NCI-H1105 treated with DMSO at 0.1 percent for 48 hours (cell line): Measurements from ENCODE around the gene DES.

Source experiments
- DNase-seq: peaks from one replicate; lab custom pipeline; 2025; lab: John Stamatoyannopoulos, UW

The DES gene

DNA sequence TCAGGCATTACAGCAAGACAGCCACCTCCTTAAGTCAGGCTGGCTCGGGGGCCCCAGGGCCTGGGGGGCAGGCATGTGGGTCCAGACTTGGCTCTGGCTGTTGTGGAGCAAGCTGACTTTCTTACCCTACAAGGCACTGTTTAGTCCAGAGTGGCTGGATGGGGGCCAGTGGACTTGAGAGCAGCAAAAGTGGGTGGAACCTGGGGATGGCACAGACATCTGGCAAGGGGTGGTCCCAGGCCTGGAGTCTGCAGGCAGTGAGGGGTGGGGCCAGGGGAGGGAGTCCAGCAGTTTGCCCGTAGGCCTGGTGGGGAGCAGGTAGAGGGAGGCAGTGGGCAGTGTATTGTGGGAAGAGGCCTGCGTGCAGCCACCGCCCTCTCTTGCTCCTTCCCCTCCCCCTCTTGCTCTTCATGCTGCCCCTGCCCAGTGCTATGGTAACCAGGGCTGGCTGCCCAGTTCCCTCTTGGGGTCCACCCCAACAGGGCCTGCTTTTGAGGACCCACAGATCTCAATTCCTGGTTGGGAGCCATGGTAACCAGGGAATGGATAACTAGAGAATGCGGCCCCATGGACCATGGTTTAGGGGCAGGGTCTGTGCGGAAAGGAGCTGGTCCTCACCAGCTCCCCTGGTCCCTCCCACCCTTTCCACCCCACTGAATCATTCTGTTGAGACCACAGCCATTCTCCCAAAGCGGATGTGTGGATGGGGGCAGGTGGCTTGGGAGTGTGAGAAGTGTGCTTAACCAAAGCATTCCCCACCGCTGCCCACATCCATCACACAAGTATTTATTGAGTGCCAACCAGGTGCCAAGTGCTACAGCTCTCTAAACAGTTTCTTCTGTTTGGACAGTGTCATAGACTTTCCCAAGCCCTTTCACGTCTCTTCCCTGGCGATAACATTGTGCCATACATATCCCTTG, 35.8 kb downstream of the DES start:
- no peak for DNase-seq

DNA sequence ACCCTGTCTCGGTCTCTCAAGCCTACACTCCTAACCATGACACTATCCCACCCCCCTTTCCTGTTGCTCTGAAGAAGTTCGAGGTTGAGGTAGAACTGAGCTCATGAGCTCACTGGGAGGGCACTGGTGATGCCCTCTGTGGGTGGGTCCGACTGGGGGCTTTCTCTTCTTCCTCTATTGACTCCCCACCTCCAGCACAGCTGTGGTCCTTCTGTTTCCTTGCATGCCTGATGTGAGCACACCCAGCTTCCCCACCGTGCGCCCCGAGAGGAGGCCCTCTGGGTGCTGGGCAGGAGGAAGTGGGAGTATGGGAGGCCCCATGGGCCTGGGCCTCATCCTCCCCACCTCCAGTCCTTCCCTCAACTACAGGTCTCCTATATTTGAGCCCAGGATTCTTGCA, 37.4 kb downstream of the DES start:
- no peak for DNase-seq

DNA sequence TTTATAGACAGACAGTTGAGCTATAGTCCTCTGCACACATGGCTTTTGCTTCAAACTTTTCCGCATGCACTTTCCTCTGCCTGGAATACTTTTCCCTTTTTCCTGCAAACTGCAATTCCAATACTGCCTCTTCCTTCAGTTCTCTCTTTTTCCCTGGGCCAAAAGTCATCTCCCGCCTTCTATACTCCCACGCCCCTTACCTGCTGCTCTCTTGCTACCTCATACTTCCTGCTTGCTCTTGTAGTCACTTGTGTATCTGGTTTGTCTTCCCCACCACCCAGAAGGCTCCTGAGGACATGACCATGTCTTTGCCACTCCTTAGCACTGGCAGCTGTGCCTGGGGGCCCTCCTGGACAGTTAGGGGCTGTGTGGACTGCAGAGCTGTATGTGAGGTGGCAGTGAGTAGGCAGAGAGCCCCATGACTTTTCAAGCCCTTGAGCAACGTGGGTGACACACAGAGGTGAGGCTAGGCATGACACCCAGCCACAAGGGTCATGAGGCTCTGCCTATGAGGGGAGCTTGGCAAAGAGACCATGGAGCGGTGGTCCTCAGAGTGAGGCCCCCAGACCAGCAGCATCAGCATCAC, 39.7 kb downstream of the DES start:
- no peak for DNase-seq

DNA sequence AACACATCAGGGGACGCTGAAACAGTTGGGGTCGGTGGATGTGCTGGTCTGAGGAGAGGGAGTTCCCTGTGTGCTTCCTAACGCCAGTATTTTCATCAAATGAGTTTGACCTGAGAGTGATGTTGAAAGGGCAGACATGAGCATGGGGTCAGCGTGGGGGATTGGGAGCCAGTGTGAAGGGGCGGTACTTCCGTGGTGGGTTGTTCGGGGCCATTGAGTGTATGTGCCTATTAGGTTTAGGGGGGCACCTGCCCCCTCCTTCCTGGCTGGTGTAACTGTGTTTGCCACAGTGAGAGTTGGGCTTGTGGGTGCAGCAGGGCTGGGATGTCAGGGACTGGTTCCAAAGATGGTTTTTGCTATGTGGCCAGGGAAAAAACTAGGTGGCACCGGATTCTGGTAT, 40.8 kb downstream of the DES start:
- DNase-seq = no peak

DNA sequence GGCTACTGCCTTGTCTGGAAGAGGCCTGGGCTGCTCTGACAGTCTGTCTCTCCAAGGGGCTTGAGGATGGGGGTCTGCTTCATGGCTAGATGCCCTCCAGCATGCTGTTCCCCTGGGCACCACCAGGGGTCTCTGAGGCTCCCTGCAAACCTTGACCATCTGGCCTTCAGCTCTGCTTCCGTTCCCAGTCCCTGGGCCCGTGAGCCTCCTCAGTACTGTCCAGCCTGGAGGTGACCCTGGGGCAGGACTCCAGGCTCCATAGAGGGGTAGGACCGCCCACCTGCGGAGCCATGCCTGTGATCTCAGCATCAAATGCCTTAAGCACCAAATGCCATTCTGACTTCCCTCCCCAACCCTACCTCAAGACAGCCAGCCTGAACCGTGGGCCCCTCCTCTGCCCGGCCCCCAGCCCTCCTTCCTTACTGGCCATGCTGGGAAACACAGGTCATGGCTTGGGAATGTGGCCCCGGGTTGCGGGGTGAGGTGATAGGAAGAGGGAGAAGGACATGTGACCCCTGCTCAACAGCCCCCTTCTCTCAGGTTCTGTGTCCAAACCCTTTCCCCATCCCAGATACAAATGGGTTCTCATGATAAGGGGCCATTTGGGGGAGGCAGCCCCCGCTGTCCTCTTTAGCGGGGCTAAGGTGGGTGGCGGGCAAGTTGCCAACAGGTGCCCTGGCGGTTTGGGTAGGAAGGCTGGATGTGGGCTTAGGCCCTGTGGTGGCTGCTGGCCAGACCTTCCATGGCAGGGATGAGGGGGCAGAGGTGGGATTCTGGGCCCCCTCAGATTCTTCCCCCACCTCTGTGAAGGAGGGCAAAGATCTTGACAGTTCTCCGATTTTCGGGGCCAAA, 41.5 kb downstream of the DES start:
- DNase-seq = peak; percentile 6

DNA sequence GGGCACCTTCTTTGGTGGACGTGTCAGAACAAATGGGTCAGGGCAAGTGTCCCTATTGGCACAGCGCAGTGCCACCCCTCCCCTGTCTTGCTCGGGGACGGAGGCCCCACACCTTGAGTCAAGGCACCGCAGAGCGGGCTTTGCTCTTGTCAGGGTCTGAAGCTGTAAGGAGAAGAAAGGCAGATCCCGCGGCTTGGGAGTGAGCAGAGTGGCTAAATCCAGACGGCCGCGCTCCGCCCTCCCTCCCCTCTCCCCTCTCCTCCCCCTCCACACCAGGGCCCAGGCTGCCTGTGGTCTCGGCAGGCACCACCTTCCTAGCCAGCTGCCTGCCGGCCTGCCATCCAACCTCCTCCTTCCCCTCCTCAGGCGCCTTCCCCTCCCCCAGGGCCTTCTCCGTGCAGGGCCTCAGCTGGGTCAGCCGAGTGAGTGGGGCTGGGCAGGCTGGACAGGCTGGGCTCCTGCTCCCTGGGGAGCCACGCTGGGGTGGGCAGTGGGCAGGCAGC, 42.3 kb downstream of the DES start:
- DNase-seq = no peak

GRCh38 chr2:219461047-219461514, 42.9 kb downstream of the DES start:
- no peak for DNase-seq

- no peak for DNase-seq
These were observed 43.5 kb downstream of the DES start for GRCh38 chr2:219461669-219462068.

DNA sequence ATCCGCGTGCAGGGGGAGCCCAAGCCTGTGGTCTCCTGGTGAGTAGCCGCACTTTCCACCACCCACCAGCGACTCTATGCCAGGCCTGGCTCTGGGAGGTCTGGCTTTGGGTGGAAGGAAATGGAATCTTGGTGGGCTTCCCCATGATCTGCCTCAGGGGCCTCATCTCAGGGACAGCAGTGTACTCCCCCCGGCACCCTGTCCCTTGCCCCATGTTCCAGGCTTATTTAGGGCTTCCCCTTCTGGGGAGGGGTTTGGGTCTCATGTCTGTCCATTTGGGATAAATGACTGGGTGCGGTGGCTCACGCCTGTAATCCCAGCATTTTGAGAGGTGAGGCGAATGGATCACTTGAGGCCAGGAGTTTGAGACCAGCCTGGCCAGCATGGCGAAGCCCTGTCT, 44.2 kb downstream of the DES start:
- DNase-seq = no peak

GRCh38 chr2:219464286-219465032, 46.3 kb downstream of the DES start:
- no peak for DNase-seq

GRCh38 chr2:219465659-219466561, 47.7 kb downstream of the DES start:
- DNase-seq = no peak

- no peak for DNase-seq
These were observed 48.9 kb downstream of the DES start for GRCh38 chr2:219466816-219467735.

- DNase-seq = no peak
These were observed 49.5 kb downstream of the DES start for GRCh38 chr2:219467736-219468075.

DNA sequence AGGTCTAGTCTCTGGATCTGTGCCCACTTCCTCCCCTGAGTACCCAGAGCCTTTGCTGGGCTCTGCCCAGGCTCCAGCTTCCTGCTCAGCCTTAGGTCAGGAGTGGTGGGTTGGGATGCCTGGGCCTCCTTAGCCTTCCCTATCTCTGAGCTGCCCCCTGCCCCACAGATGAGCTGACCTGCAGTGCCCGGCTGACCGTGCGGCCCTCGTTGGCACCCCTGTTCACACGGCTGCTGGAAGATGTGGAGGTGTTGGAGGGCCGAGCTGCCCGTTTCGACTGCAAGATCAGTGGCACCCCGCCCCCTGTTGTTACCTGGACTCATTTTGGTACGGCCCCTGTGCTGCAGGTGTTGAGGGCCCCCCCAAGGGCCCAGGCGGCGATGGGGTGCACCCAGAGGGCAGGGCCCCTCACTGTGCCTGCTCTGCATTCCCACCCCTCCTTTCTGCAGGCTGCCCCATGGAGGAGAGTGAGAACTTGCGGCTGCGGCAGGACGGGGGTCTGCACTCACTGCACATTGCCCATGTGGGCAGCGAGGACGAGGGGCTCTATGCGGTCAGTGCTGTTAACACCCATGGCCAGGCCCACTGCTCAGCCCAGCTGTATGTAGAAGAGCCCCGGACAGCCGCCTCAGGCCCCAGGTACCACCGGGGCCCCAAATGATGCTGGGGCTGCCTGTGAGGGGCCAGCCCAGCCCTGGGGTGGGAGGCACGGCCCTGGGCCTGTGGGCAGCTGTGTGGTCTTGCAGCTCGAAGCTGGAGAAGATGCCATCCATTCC, 50.4 kb downstream of the DES start:
- no peak for DNase-seq

GRCh38 chr2:219469186-219469724, 51.1 kb downstream of the DES start:
- no peak for DNase-seq

DNA sequence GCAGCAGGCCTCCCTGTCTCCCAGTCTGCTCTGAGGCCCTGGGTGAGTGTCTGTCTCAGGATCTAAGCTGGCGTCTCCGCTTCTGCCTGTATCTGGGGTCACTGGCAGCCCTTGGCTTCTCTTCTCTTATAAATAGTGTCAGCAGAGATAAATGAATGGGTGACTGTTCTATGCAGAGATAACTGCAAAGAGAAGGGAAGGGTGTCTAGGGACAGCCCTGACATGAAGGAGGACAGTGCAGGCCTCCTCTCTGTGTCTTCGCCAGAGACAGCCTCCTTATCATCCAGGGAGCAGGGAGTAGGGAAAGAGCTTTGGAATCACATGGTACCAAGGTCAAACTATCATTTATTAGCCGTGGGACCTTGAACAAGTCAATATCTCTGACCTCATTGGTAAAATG, 52.3 kb downstream of the DES start:
- no peak for DNase-seq

DNA sequence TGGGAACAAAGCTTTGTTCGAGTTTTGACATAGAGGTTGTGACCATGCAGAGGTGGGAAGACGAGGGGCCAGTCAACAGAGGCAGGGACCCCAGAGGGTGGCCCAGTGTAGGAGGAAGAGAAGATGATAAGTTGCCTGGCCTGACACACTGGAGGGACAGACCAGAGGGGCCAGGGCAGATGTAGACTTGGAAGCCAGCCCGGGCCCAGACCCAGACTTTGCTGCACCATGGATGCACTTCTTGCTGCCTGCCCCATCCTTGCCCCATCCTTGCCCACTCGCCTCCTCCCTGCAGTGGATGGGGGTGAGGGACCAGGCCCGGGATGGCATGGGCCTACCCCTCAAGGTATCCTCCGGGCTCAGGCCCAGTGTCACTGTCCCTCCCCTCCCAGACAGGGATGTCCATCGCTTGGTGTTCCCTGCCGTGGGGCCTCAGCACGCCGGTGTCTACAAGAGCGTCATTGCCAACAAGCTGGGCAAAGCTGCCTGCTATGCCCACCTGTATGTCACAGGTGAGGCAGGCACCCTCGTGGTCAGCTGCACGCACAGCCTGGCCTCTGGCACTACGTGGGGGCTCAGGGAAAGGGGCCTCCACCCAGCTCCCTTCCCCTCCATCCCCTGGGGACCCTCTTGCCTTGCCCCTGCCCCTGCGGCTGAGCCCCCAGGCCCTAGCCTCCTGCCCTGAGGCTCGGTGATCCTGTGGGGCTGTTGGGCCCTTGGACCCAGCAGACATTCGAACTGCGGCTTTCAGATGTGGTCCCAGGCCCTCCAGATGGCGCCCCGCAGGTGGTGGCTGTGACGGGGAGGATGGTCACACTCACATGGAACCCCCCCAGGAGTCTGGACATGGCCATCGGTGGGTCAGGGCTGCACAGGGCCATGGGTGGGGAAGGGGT, 53.5 kb downstream of the DES start:
- DNase-seq = no peak
